Measurements from ENCODE around the gene PTPRM. TPM values are rescaled to one million over a fixed set of nuclear protein-coding genes. Genes with fewer than 3 reads are reported as not detected.

The PTPRM gene
- polyA plus RNA-seq, 4 donors, result 80.0 to 105 (median 98.2) TPM

DNA sequence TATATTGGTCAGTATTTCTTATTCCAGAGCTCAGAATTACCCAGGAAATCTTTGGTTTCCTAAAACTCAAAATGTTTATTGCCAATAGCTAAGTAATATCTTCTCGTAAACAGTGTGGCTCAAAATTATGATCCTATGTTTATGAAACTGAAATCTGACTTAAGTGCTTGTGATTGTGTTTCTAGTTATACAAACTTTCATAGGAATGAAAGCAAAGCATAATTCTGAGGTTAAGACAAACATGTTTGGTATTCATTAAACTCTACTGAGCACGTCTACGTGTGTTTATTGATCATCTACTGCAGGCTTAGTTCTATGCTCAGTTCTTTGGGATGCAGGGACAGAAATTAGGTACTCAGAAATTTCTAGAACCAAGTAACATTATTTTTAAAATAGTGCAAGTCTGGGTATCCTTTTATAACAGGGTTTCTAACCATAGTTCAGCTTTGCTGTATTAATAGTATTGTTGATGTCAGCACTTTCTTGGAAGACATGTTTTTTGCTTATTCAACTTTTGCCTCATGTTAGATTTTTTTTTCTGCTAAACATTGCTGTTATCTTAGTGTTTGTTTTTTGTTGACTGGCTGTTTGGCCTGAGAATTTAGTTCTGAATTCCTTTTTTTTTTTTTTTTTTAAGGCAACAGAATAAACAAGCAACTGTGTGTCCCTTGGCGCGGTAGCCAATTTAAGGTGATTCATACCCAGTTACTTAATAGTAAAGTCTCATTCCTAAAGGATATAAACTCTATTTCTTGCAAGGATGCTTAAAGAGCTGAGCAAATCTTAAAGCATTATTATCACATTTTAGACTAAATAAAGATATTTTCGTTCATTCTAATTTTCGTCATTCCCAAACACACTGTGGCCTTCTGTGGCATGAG, 31.3 kb downstream of the PTPRM start:
- no peak for DNase-seq (ENCODE audit: low read depth in 4 of 4, low spot score in 3 of 4)

DNA sequence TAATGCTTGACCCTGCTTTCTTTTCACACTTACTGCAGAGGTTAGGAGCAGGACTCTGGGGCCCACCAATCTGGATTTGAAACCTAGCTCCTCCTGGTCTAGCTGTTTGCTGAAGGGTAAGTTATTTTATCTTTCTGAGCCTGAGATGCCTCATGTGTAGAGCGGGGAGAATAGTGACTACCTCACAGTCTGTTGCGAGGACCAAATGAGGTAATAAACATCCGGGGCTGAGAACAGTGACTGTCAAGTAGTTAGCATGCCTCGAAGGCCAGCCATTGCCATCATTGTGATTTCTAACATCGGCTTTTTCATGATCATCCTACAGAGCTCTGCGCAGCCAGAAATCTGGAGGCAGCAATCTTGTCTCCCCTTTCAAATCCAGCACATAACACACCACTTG, 32.9 kb downstream of the PTPRM start:
- DNase-seq (ENCODE audit: low read depth in 4 of 4, low spot score in 3 of 4), result no peak

DNA sequence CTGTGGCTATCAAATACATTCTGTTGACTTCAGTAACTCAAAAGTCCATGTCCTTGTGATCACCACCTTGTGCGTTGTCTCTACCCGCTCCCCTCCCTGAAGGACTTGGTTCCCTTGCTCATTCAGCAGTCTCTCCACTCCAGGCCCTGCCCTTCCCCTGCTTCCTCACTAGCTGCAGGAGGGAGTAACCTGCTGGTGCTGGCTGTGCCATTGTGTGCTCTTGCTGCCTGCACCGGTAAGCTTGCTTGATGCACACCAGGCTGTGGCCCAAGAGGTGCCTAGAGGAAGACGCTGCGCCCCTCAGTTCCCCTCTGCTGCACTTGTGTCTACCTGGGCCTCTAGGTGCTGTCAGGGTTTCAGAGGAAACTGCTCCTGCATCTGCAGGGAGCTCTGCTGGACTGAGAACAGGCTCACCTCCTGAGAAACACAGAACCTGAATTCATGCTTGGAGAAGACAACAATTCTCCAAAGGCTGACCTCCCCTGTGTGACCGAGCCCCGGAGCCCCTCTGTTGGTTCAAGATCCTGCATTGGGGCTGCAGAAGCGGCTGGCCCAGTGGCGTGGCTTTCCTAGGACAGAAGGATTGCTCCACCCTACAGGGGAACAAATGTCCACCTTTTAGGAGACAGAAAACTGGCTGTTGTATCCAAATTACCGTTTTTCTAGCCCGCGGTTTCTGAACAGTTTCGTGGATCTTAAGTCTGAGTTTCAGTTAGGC, 33.6 kb downstream of the PTPRM start:
- DNase-seq (ENCODE audit: low read depth in 4 of 4, low spot score in 3 of 4), result no peak

DNA sequence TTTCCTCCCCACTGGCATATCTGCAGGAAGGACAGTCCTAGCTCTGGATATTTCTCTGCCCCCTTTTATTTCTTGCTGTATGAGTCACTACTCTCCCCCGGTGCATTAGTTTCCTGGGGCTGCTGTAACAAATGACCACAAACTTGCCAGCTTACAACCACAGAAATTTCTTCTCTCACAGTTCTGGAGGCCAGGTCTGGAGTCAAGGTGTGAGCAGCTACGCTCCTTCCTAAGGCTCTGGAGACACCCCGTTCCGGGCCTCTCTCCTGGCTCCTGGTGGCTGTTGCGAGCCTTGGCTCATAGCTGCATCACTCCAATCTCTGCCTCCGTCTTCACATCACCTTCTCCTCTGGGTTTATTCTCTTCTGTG, 34.1 kb downstream of the PTPRM start:
- no peak for DNase-seq (ENCODE audit: low read depth in 4 of 4, low spot score in 3 of 4)

- DNase-seq (ENCODE audit: low read depth in 4 of 4, low spot score in 3 of 4), result no peak
These were observed 34.8 kb downstream of the PTPRM start for GRCh38 chr18:7601936-7602335.

- no peak for DNase-seq (ENCODE audit: low read depth in 4 of 4, low spot score in 3 of 4)
These were observed 36.3 kb downstream of the PTPRM start for GRCh38 chr18:7603259-7604000.

DNA sequence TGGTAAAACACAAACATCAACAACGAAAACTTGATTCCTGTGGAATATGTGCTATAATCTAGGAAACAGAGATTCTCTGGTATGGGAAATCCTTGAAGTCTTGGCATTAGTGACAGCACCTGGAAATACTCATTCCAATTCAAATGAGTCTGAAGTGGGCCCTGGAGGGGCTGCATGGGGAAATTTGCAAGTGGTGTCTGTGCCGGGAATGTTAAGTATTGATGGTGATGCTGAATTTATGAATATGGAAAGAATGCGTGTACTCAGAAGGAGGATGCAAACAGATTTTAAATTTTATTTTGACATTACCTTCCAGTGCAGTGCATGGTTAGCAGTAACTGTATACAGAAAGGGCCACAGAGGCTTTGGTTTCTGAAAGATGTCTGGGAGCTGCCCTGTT, 37.2 kb downstream of the PTPRM start:
- no peak for DNase-seq (ENCODE audit: low read depth in 4 of 4, low spot score in 3 of 4)

DNA sequence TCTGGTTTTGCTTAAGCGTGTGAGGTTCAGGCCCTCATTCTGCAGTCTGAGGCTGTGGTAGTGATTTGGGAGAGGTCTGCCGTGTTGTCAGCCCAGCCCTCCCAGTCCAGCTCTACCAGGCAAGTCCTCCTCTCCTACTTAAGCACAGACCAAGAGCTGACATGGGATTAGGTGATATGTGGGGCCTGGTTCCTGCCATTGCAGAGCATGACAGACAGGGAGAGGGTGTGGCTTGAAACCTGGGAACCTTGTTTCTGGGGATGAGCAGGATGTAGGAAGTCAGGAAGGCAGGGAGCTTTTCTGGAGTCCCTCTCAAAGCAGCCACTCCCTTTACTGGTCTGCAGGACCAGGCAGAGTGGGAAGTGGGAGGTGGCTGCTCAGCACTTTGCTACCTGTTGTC, 38.6 kb downstream of the PTPRM start:
- DNase-seq (ENCODE audit: low read depth in 4 of 4, low spot score in 3 of 4), result no peak

- no peak for DNase-seq (ENCODE audit: low read depth in 4 of 4, low spot score in 3 of 4)
These were observed 40.5 kb downstream of the PTPRM start for GRCh38 chr18:7607540-7608173.

DNA sequence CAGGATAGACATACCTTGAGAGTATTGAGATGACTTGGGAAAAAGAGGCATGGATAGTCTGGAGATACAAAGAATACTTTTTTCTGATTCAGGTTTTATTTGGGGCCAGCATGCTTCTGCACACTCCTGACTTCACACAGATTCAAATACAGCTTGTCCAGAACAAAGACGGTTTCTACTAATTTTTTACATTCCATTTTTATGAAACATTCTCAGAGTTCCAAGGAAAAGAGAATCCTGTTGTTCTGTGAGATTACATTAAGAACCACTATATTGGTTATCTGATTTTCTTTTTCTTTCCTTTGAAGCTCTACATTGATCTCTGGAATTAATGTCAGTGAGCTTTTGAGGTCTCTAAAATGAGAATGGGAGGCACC, 41.0 kb downstream of the PTPRM start:
- no peak for DNase-seq (ENCODE audit: low read depth in 4 of 4, low spot score in 3 of 4)

GRCh38 chr18:7608781-7609201, 41.7 kb downstream of the PTPRM start:
- DNase-seq (ENCODE audit: low read depth in 4 of 4, low spot score in 3 of 4), result no peak

- DNase-seq (ENCODE audit: low read depth in 4 of 4, low spot score in 3 of 4), result no peak
These were observed 42.5 kb downstream of the PTPRM start for GRCh38 chr18:7609617-7610016.

GRCh38 chr18:7614042-7614441, 46.9 kb downstream of the PTPRM start:
- no peak for DNase-seq (ENCODE audit: low read depth in 4 of 4, low spot score in 3 of 4)

GRCh38 chr18:7615840-7616239, 48.7 kb downstream of the PTPRM start:
- no peak for DNase-seq (ENCODE audit: low read depth in 4 of 4, low spot score in 3 of 4)

GRCh38 chr18:7616661-7617060, 49.5 kb downstream of the PTPRM start:
- no peak for DNase-seq (ENCODE audit: low read depth in 4 of 4, low spot score in 3 of 4)

GRCh38 chr18:7617738-7618422, 50.8 kb downstream of the PTPRM start:
- no peak for DNase-seq (ENCODE audit: low read depth in 4 of 4, low spot score in 3 of 4)

- DNase-seq (ENCODE audit: low read depth in 4 of 4, low spot score in 3 of 4), result no peak
These were observed 51.9 kb downstream of the PTPRM start for GRCh38 chr18:7618891-7619442.

- DNase-seq (ENCODE audit: low read depth in 4 of 4, low spot score in 3 of 4), result no peak
These were observed 52.6 kb downstream of the PTPRM start for GRCh38 chr18:7619676-7620075.

GRCh38 chr18:7622721-7623120, 55.6 kb downstream of the PTPRM start:
- DNase-seq (ENCODE audit: low read depth in 4 of 4, low spot score in 3 of 4), result no peak

- DNase-seq (ENCODE audit: low read depth in 4 of 4, low spot score in 3 of 4), result no peak
These were observed 56.6 kb downstream of the PTPRM start for GRCh38 chr18:7623681-7624080.
